PC-3 (cell line): ENCODE data around the gene MACROD2. TPM values are rescaled to one million over a fixed set of nuclear protein-coding genes. Genes with fewer than 3 reads are reported as not detected.

Experiments
- ATAC-seq: fragments of 200-7000 bp; cut with Tn5 transposase; 2 replicates; pipeline ENCODE4 v1.9.1; 2020; ENCODE audit warnings: mild to moderate bottlenecking, moderate library complexity
- BruUV-seq: library from RNA; stranded (reverse); fragments of 400-500 nt; replicated peaks from 2 replicates; lab custom pipeline; 2021; lab: Mats Ljungman, UMichigan
- CTCF ChIA-PET: fragments of 300-600 bp; sonication (Branson Sonifier 250); formaldehyde crosslinking; loops from one replicate; lab custom pipeline; 2022; ENCODE audit warnings: antibody characterized with exemption; lab: Charles Lee
- POLR2A ChIA-PET: fragments of 300-600 bp; sonication (Branson Sonifier 250); formaldehyde crosslinking; loops from one replicate; lab custom pipeline; 2022; ENCODE audit warnings: antibody characterized with exemption; ENCODE audit not compliant: unreplicated experiment; lab: Charles Lee
- DNase-seq: peaks from one replicate; pipeline ENCODE4 v3.0.0-alpha.2; 2015
- H2AFZ ChIP-seq: fragments of 300-600 bp; sonication (generic); 2 replicates; pipeline ENCODE4 v1.6.0; 2016; ENCODE audit warnings: antibody characterized with exemption, low read length
- H3F3A ChIP-seq: fragments of 300-600 bp; sonication (generic); one replicate; pipeline ENCODE4 v1.6.0; 2017; ENCODE audit warnings: antibody characterized with exemption, low read length, control low read depth, mild to moderate bottlenecking; ENCODE audit not compliant: unreplicated experiment
- H3K27ac ChIP-seq: fragments of 300-600 bp; sonication (generic); 2 replicates; pipeline ENCODE4 v1.5.1; 2016; ENCODE audit warnings: mild to moderate bottlenecking, low read length
- H3K27me3 ChIP-seq: fragments of 300-600 bp; sonication (generic); 2 replicates; pipeline ENCODE4 v1.6.1; 2016; ENCODE audit warnings: low read length, mixed read lengths
- H3K36me3 ChIP-seq: fragments of 300-600 bp; sonication (generic); 2 replicates; pipeline ENCODE4 v1.6.1; 2016; ENCODE audit warnings: low read depth, mixed run types, low read length, mixed read lengths
- H3K4me1 ChIP-seq: fragments of 300-600 bp; sonication (generic); 2 replicates; pipeline ENCODE4 v1.5.1; 2016; ENCODE audit warnings: low read length; ENCODE audit not compliant: insufficient read depth
- H3K4me2 ChIP-seq: fragments of 300-600 bp; sonication (generic); 2 replicates; pipeline ENCODE4 v1.6.0; 2016; ENCODE audit warnings: low read length
- H3K4me3 ChIP-seq: fragments of 300-600 bp; sonication (generic); 2 replicates; pipeline ENCODE4 v1.5.1; 2016; ENCODE audit warnings: mild to moderate bottlenecking, low read length, mixed read lengths
- H3K79me2 ChIP-seq: fragments of 300-600 bp; sonication (generic); 2 replicates; pipeline ENCODE4 v1.6.1; 2017; ENCODE audit warnings: low read length, mixed read lengths
- H3K9ac ChIP-seq: fragments of 300-600 bp; sonication (generic); 2 replicates; pipeline ENCODE4 v1.6.0; 2016; ENCODE audit warnings: mild to moderate bottlenecking, low read length
- H3K9me2 ChIP-seq: fragments of 300-600 bp; sonication (generic); replicated peaks from 2 replicates; pipeline ENCODE4 v1.6.1; 2016; ENCODE audit warnings: mixed run types, low read length, mixed read lengths
- H3K9me3 ChIP-seq: fragments of 300-600 bp; sonication (generic); 2 replicates; pipeline ENCODE4 v1.6.1; 2016; ENCODE audit warnings: low read length, mixed read lengths
- H4K20me1 ChIP-seq: fragments of 300-600 bp; sonication (generic); 2 replicates; pipeline ENCODE4 v1.6.1; 2016; ENCODE audit warnings: low read length, mixed read lengths
- CTCF ChIP-seq: fragments of 300-600 bp; sonication (generic); conservative IDR thresholded peaks from 2 replicates; pipeline ENCODE4 v1.5.1; 2017; ENCODE audit warnings: antibody characterized with exemption, low read depth, mild to moderate bottlenecking, low read length
- EZH2 ChIP-seq: fragments of 300-600 bp; sonication (generic); IDR thresholded peaks from one replicate; pipeline ENCODE4 v1.6.1; 2017; ENCODE audit warnings: antibody characterized with exemption, mild to moderate bottlenecking, low read length; ENCODE audit not compliant: unreplicated experiment
- EZH2phosphoT487 ChIP-seq: fragments of 300-600 bp; sonication (generic); IDR thresholded peaks from 2 replicates; pipeline ENCODE4 v1.6.1; 2018; ENCODE audit warnings: mild to moderate bottlenecking, antibody characterized with exemption, low read length, borderline replicate concordance
- intact Hi-C: fragments of 100-400 bp; cut with micrococcal nuclease; formaldehyde crosslinking; loops from 2 replicates; pipeline ENCODE4 v1.9.0; 2023
- total RNA-seq: library from RNA; depleted of rRNA; stranded (reverse); fragments of >200 nt; gene quantifications from 2 replicates; pipeline ENCODE4 v1.2.3, GENCODE V29; 2014

Gene MACROD2
- total RNA-seq, 1 experiment from 2014 or later: 3.1 TPM

- Histone ChIP-seq H3K36me3 (no peaks in the 10 kb centered on the region), H3K79me2 (no peaks in the 10 kb centered on the region), H3K4me1 (peaks cover 2% of the 10 kb centered on the region), H3K27ac (no peak overlapping the region), H3F3A (no peaks in the 10 kb centered on the region), H3K27me3 (no peaks in the 10 kb centered on the region), H3K9me3 (no peaks in the 10 kb centered on the region), H3K4me3 (no peak overlapping the region), H3K9me2 (no peaks in the 10 kb centered on the region), H4K20me1 (no peaks in the 10 kb centered on the region), H2AFZ (no peak overlapping the region), H3K4me2 (no peak overlapping the region), H3K9ac (no peak overlapping the region)
- no TSS peak for BruUV-seq
- TF ChIP-seq CTCF: no peak
- no peak for TF ChIP-seq EZH2phosphoT487
- no peak for TF ChIP-seq EZH2
- DNase-seq (no peak), ATAC-seq (no peak)
- ChIA-PET POLR2A (interaction anchor here (0.6 kb wide), 1 partner anchor 264 kb away, joined by 6 read pairs; no protein-coding TSS in a partner anchor), CTCF (no interaction called here)
- intact Hi-C loops: no loop called here
These were observed 1416.5 kb downstream of the MACROD2 start for GRCh38 chr20:15411781-15412180.

- no peak overlapping the region for H2AFZ ChIP-seq
- POLR2A ChIA-PET: no interaction called here
- H3K4me3 ChIP-seq: no peak overlapping the region
- H3K27ac ChIP-seq: no peak overlapping the region
- CTCF ChIA-PET: no interaction called here
- no peaks in the 10 kb centered on the region for H3K9me3 ChIP-seq
- BruUV-seq: no TSS peak
- no peak overlapping the region for H3K4me2 ChIP-seq
- H3K9ac ChIP-seq: no peak overlapping the region
- no peaks in the 10 kb centered on the region for H3K4me1 ChIP-seq
- no peaks in the 10 kb centered on the region for H3K36me3 ChIP-seq
- ATAC-seq: no peak
- intact Hi-C loops: no loop called here
- no peak for DNase-seq
- H3F3A ChIP-seq: no peaks in the 10 kb centered on the region
- no peaks in the 10 kb centered on the region; the same call in 1 of the 2 replicates for H3K27me3 ChIP-seq
- TF ChIP-seq EZH2 (no peak), EZH2phosphoT487 (no peak), CTCF (no peak)
- no peaks in the 10 kb centered on the region for H3K79me2 ChIP-seq
- no peaks in the 10 kb centered on the region for H4K20me1 ChIP-seq
- H3K9me2 ChIP-seq: no peaks in the 10 kb centered on the region
These were observed 1420.6 kb downstream of the MACROD2 start for GRCh38 chr20:15415908-15416307.

- POLR2A ChIA-PET: no interaction called here
- Histone ChIP-seq H3K27ac (no peak overlapping the region), H3K27me3 (no peaks in the 10 kb centered on the region; the same call in 1 of the 2 replicates), H4K20me1 (no peaks in the 10 kb centered on the region), H3K9ac (no peak overlapping the region), H2AFZ (no peak overlapping the region), H3K4me3 (no peak overlapping the region), H3K4me2 (no peak overlapping the region), H3K9me3 (no peaks in the 10 kb centered on the region), H3K79me2 (no peaks in the 10 kb centered on the region), H3F3A (no peaks in the 10 kb centered on the region), H3K9me2 (no peaks in the 10 kb centered on the region), H3K36me3 (no peaks in the 10 kb centered on the region), H3K4me1 (no peaks in the 10 kb centered on the region)
- CTCF ChIA-PET: interaction anchor here (0.6 kb wide), 1 partner anchor 1083 kb away, joined by 4 read pairs; no protein-coding TSS in a partner anchor
- TF ChIP-seq CTCF: no peak
- TF ChIP-seq EZH2: no peak
- no peak for TF ChIP-seq EZH2phosphoT487
- BruUV-seq: no TSS peak
- DNase-seq (no peak), ATAC-seq (no peak)
- intact Hi-C loops: no loop called here
These were observed 1424.5 kb downstream of the MACROD2 start for GRCh38 chr20:15419856-15420255.
